Fibroblast of skin of right quadriceps (primary cell): ENCODE data around the gene CSTF3.

ENCODE experiments used
- DNase-seq: peaks from one replicate; pipeline ENCODE4 v3.0.0-alpha.2; 2013

The CSTF3 gene

GRCh38 chr11:33040033-33040861 is 121.0 kb downstream of the CSTF3 start:
- DNase-seq: peak; percentile 22

- DNase-seq: peak; percentile 94
These were observed 121.8 kb downstream of the CSTF3 start, which contains the start of gene TCP11L1 for GRCh38 chr11:33039274-33040032. TCP11L1 (plus strand) TSS chr11:33039572; CDS start chr11:33043774, 4,202 bp downstream.

- DNase-seq: no peak
These were observed 126.3 kb downstream of the CSTF3 start for GRCh38 chr11:33035011-33035410.
